ENCODE results near the gene OARD1.

OARD1 gene

GRCh38 chr6:41037107-41037900, 34.9 kb downstream of the OARD1 start:
- H3K9me2 ChIP-seq (replicated peaks; ENCODE audit: low read depth, low read length): no peaks in the 10 kb centered on the region
- H3K4me2 ChIP-seq (ENCODE audit: low read depth, low read length, poor library complexity, severe bottlenecking): no peak overlapping the region
- no peaks in the 10 kb centered on the region for H4K20me1 ChIP-seq (ENCODE audit: insufficient read depth, low read length, poor library complexity, severe bottlenecking)
- H3K27me3 ChIP-seq (ENCODE audit: insufficient read depth, low read length, poor library complexity, severe bottlenecking): no peaks in the 10 kb centered on the region
- peaks cover 10% of the 10 kb centered on the region for H3K4me1 ChIP-seq (ENCODE audit: insufficient read depth, low read length, poor library complexity, severe bottlenecking)
- TF ChIP-seq CTCF (conservative IDR thresholded peaks at IDR 0.05; ENCODE audit: low read length) (no peak), EZH2phosphoT487 (IDR thresholded peaks at IDR 0.05; ENCODE audit: borderline replicate concordance) (no peak)
- no peaks in the 10 kb centered on the region for H3K36me3 ChIP-seq (ENCODE audit: insufficient read depth, low read length)
- no peak overlapping the region for H2AFZ ChIP-seq (ENCODE audit: low read length)
- no peaks in the 10 kb centered on the region for H3K9me3 ChIP-seq (ENCODE audit: insufficient read depth, low read depth, low read length)
- no peaks in the 10 kb centered on the region for H3K79me2 ChIP-seq (ENCODE audit: insufficient read depth, low read length)
- H3K9ac ChIP-seq (ENCODE audit: low read depth, low read length, poor library complexity, severe bottlenecking): no peak overlapping the region
- H3K4me3 ChIP-seq (ENCODE audit: low read length, poor library complexity, severe bottlenecking): no peak overlapping the region
- H3F3A ChIP-seq (ENCODE audit: low read depth): no peaks in the 10 kb centered on the region

- H2AFZ ChIP-seq (ENCODE audit: low read length): no peak overlapping the region
- no peaks in the 10 kb centered on the region for H3K36me3 ChIP-seq (ENCODE audit: insufficient read depth, low read length)
- H3K9ac ChIP-seq (ENCODE audit: low read depth, low read length, poor library complexity, severe bottlenecking): no peak overlapping the region
- no peak for TF ChIP-seq CTCF (conservative IDR thresholded peaks at IDR 0.05; ENCODE audit: low read length)
- TF ChIP-seq EZH2phosphoT487 (IDR thresholded peaks at IDR 0.05; ENCODE audit: borderline replicate concordance): no peak
- no peaks in the 10 kb centered on the region for H3K79me2 ChIP-seq (ENCODE audit: insufficient read depth, low read length)
- H3K4me2 ChIP-seq (ENCODE audit: low read depth, low read length, poor library complexity, severe bottlenecking): no peak overlapping the region
- H4K20me1 ChIP-seq (ENCODE audit: insufficient read depth, low read length, poor library complexity, severe bottlenecking): no peaks in the 10 kb centered on the region
- H3K4me3 ChIP-seq (ENCODE audit: low read length, poor library complexity, severe bottlenecking): no peak overlapping the region
- no peaks in the 10 kb centered on the region for H3F3A ChIP-seq (ENCODE audit: low read depth)
- no peaks in the 10 kb centered on the region for H3K9me3 ChIP-seq (ENCODE audit: insufficient read depth, low read depth, low read length)
- no peaks in the 10 kb centered on the region for H3K9me2 ChIP-seq (replicated peaks; ENCODE audit: low read depth, low read length)
- no peaks in the 10 kb centered on the region for H3K27me3 ChIP-seq (ENCODE audit: insufficient read depth, low read length, poor library complexity, severe bottlenecking)
- peaks cover 10% of the 10 kb centered on the region for H3K4me1 ChIP-seq (ENCODE audit: insufficient read depth, low read length, poor library complexity, severe bottlenecking)
Observed at GRCh38 chr6:41036601-41037000, 35.6 kb downstream of the OARD1 start.

- Histone ChIP-seq H3K4me1 (ENCODE audit: insufficient read depth, low read length, poor library complexity, severe bottlenecking) (peaks cover 10% of the 10 kb centered on the region), H3K4me2 (ENCODE audit: low read depth, low read length, poor library complexity, severe bottlenecking) (no peak overlapping the region), H4K20me1 (ENCODE audit: insufficient read depth, low read length, poor library complexity, severe bottlenecking) (no peaks in the 10 kb centered on the region), H3K4me3 (ENCODE audit: low read length, poor library complexity, severe bottlenecking) (no peak overlapping the region), H3K9ac (ENCODE audit: low read depth, low read length, poor library complexity, severe bottlenecking) (no peak overlapping the region), H3K79me2 (ENCODE audit: insufficient read depth, low read length) (no peaks in the 10 kb centered on the region), H3K9me3 (ENCODE audit: insufficient read depth, low read depth, low read length) (no peaks in the 10 kb centered on the region), H3F3A (ENCODE audit: low read depth) (no peaks in the 10 kb centered on the region), H3K27me3 (ENCODE audit: insufficient read depth, low read length, poor library complexity, severe bottlenecking) (no peaks in the 10 kb centered on the region), H2AFZ (ENCODE audit: low read length) (no peak overlapping the region), H3K9me2 (replicated peaks; ENCODE audit: low read depth, low read length) (no peaks in the 10 kb centered on the region), H3K36me3 (ENCODE audit: insufficient read depth, low read length) (no peaks in the 10 kb centered on the region)
- TF ChIP-seq EZH2phosphoT487 (IDR thresholded peaks at IDR 0.05; ENCODE audit: borderline replicate concordance) (no peak), CTCF (conservative IDR thresholded peaks at IDR 0.05; ENCODE audit: low read length) (no peak)
Observed at GRCh38 chr6:41036186-41036585, 36.0 kb downstream of the OARD1 start.

All from Loucy (cell line).